Liver (tissue), 9 donors: ENCODE data around the gene RECK. TPM values are rescaled to one million over a fixed set of nuclear protein-coding genes. Genes with fewer than 3 reads are reported as not detected.

Experiments
- DNase-seq: peaks from one replicate; pipeline ENCODE4 v3.0.0-alpha.2; 2017; ENCODE audit warnings: low spot score
- H3K27ac ChIP-seq, 2 donors: one replicate each; pipeline ENCODE4 v1.7.0; 2013; ENCODE audit warnings: inconsistent platforms in 2 of 2, low read length in 2 of 2, control low read depth in 1 of 2, low read depth in 1 of 2, mild to moderate bottlenecking in 1 of 2
- H3K27me3 ChIP-seq, 4 donors: one replicate each; pipeline versions ENCODE4 v1.6.1 to v1.7.0; 2013; ENCODE audit warnings: low read length in 3 of 4, inconsistent platforms in 1 of 4, mild to moderate bottlenecking in 1 of 4, moderate library complexity in 1 of 4; ENCODE audit not compliant: control insufficient read depth in 4 of 4, insufficient read depth in 4 of 4
- H3K36me3 ChIP-seq, 4 donors: one replicate each; pipeline versions ENCODE4 v1.6.1 to v1.7.0; 2013; ENCODE audit warnings: low read length in 3 of 4, mild to moderate bottlenecking in 3 of 4, low read depth in 1 of 4, moderate library complexity in 1 of 4; ENCODE audit not compliant: control insufficient read depth in 4 of 4, insufficient read depth in 3 of 4
- H3K4me1 ChIP-seq, 4 donors: one replicate each; pipeline versions ENCODE4 v1.6.1 to v1.7.0; 2013; ENCODE audit warnings: low read length in 3 of 4, mild to moderate bottlenecking in 3 of 4, moderate library complexity in 1 of 4; ENCODE audit not compliant: control insufficient read depth in 4 of 4, insufficient read depth in 4 of 4
- H3K4me3 ChIP-seq, 3 donors: one replicate each; pipeline versions ENCODE4 v1.6.1 to v1.7.0; 2013; ENCODE audit warnings: low read length in 3 of 3, control low read depth in 1 of 3, low read depth in 1 of 3, mild to moderate bottlenecking in 1 of 3
- H3K9ac ChIP-seq, 2 donors: one replicate each; pipeline ENCODE4 v1.7.0; 2013; ENCODE audit warnings: low read length in 2 of 2, mild to moderate bottlenecking in 2 of 2, moderate library complexity in 2 of 2, control low read depth in 1 of 2, low read depth in 1 of 2
- H3K9me3 ChIP-seq, 4 donors: one replicate each; pipeline versions ENCODE4 v1.6.1 to v1.7.0; 2013; ENCODE audit warnings: low read length in 3 of 4; ENCODE audit not compliant: control insufficient read depth in 4 of 4
- FOXA1 ChIP-seq: IDR thresholded peaks from 2 replicates; pipeline ENCODE4 v1.6.1; 2016; ENCODE audit warnings: antibody characterized with exemption
- FOXA2 ChIP-seq: IDR thresholded peaks from 2 replicates; pipeline ENCODE4 v1.6.1; 2016; ENCODE audit warnings: antibody characterized with exemption
- HNF4A ChIP-seq, 2 donors: conservative IDR thresholded peaks; 2 replicates each; pipeline ENCODE4 v1.6.1; 2016; ENCODE audit warnings: antibody characterized with exemption in 2 of 2, mild to moderate bottlenecking in 2 of 2
- HNF4G ChIP-seq: IDR thresholded peaks from 2 replicates; pipeline ENCODE4 v1.6.1; 2016; ENCODE audit warnings: antibody characterized with exemption
- NR2F2 ChIP-seq: IDR thresholded peaks from 2 replicates; pipeline ENCODE4 v1.6.1; 2016; ENCODE audit warnings: antibody characterized with exemption
- RAD21 ChIP-seq, 2 donors: IDR thresholded peaks; 2 replicates each; pipeline ENCODE4 v1.6.1; 2016; ENCODE audit warnings: antibody characterized with exemption in 2 of 2, mild to moderate bottlenecking in 2 of 2
- TAF1 ChIP-seq: conservative IDR thresholded peaks from 2 replicates; pipeline ENCODE4 v1.6.1; 2016; ENCODE audit warnings: antibody characterized with exemption, mild to moderate bottlenecking
- WGBS: extraction: QIAGEN DNeasy Blood & Tissue Kit; methylation state at CpG from one replicate; pipeline ENCODE4 v1.1.7; 2013; 5-methylcytosine and 5-hydroxymethylcytosine counted together
- polyA plus RNA-seq, 2 donors: library from polyadenylated mRNA; stranded (reverse) in 1 of 2; unstranded in 1 of 2; fragments of 200-250 nt in 1 of 2; fragments of >200 nt in 1 of 2; fragmentation: Nextera tagmentation in 1 of 2; extraction: Ambion mirVana in 1 of 2; gene quantifications; one replicate each; pipeline versions ENCODE4 v1.2.1 to v1.2.3, GENCODE V29; 2013 to 2015
- total RNA-seq, 2 donors: library from RNA; depleted of rRNA; stranded (reverse); fragments of >200 nt; gene quantifications; one replicate each; pipeline ENCODE4 v1.2.3, GENCODE V29; 2014
- TF ChIP-seq, protein P1 (sequence below): fragments of 150-350 bp; IDR thresholded peaks from 2 replicates; pipeline ENCODE4 v1.5.1; 2017; ENCODE audit warnings: improper control_type of control experiment, low read depth, low read length; ENCODE audit not compliant: missing input control
- TF ChIP-seq, protein P2 (sequence below): IDR thresholded peaks from 2 replicates; pipeline ENCODE4 v1.6.1; 2016; ENCODE audit warnings: antibody characterized with exemption
- TF ChIP-seq, protein P3 (sequence below): IDR thresholded peaks from 2 replicates; pipeline ENCODE4 v1.6.1; 2016; ENCODE audit warnings: antibody characterized with exemption
- TF ChIP-seq, protein P4 (sequence below): IDR thresholded peaks from 2 replicates; pipeline ENCODE4 v1.6.1; 2016; ENCODE audit warnings: antibody characterized with exemption, mild to moderate bottlenecking
- donor health status: healthy.
- donor health status: healthy.
- donor health status: healthy.
- donor health status: healthy.
- donor health status: healthy.

RECK gene
- total and polyA plus RNA-seq, 4 donors = 2.1 to 3.5 (median 2.3) TPM

DNA sequence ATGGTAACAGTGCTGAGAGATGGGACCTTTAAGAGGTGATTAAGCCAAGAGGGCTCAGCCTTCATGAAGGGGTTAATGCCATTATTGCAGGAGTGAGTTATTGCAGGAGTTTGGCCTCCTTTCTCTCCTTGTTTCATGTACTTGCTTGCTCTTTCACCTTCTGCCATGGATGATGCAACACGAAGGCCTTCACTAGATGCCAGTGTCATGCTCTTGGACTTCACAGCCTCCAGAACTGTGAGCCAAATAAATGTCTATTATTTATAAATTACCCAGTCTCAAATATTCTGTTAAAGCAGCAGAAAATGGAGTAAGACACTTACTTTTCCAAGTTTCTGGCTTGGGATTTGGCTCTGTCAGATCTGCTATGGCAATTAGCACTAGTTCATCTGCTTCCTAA, 38.4 kb upstream of the RECK start:
- no peaks in the 10 kb centered on the region for H3K36me3 ChIP-seq
- no peak overlapping the region for H3K4me3 ChIP-seq
- TF ChIP-seq TAF1 = no peak
- TF ChIP-seq, protein P1, sequence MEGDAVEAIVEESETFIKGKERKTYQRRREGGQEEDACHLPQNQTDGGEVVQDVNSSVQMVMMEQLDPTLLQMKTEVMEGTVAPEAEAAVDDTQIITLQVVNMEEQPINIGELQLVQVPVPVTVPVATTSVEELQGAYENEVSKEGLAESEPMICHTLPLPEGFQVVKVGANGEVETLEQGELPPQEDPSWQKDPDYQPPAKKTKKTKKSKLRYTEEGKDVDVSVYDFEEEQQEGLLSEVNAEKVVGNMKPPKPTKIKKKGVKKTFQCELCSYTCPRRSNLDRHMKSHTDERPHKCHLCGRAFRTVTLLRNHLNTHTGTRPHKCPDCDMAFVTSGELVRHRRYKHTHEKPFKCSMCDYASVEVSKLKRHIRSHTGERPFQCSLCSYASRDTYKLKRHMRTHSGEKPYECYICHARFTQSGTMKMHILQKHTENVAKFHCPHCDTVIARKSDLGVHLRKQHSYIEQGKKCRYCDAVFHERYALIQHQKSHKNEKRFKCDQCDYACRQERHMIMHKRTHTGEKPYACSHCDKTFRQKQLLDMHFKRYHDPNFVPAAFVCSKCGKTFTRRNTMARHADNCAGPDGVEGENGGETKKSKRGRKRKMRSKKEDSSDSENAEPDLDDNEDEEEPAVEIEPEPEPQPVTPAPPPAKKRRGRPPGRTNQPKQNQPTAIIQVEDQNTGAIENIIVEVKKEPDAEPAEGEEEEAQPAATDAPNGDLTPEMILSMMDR = no peak
- TF ChIP-seq, protein P2, sequence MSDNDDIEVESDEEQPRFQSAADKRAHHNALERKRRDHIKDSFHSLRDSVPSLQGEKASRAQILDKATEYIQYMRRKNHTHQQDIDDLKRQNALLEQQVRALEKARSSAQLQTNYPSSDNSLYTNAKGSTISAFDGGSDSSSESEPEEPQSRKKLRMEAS = no peak
- TF ChIP-seq RAD21 (IDR thresholded peaks at IDR 0.05) = no peak
- no peak for TF ChIP-seq HNF4A (conservative IDR thresholded peaks at IDR 0.05)
- TF ChIP-seq NR2F2 = no peak
- TF ChIP-seq, protein P3, sequence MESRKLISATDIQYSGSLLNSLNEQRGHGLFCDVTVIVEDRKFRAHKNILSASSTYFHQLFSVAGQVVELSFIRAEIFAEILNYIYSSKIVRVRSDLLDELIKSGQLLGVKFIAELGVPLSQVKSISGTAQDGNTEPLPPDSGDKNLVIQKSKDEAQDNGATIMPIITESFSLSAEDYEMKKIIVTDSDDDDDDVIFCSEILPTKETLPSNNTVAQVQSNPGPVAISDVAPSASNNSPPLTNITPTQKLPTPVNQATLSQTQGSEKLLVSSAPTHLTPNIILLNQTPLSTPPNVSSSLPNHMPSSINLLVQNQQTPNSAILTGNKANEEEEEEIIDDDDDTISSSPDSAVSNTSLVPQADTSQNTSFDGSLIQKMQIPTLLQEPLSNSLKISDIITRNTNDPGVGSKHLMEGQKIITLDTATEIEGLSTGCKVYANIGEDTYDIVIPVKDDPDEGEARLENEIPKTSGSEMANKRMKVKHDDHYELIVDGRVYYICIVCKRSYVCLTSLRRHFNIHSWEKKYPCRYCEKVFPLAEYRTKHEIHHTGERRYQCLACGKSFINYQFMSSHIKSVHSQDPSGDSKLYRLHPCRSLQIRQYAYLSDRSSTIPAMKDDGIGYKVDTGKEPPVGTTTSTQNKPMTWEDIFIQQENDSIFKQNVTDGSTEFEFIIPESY = no peak
- TF ChIP-seq FOXA1 = no peak
- no peak for TF ChIP-seq FOXA2
- no peak for TF ChIP-seq HNF4G
- no peak overlapping the region for H3K27ac ChIP-seq
- no peak overlapping the region for H3K9ac ChIP-seq
- peaks cover 2 to 7% (median 5%) of the 10 kb centered on the region in 4 donors for H3K9me3 ChIP-seq
- 93% methylated on average over 1 of the region's 1 CpG for WGBS
- no peaks in the 10 kb centered on the region for H3K4me1 ChIP-seq
- DNase-seq = no peak
- peaks cover 0 to 6% (median 0%) of the 10 kb centered on the region in 4 donors for H3K27me3 ChIP-seq

DNA sequence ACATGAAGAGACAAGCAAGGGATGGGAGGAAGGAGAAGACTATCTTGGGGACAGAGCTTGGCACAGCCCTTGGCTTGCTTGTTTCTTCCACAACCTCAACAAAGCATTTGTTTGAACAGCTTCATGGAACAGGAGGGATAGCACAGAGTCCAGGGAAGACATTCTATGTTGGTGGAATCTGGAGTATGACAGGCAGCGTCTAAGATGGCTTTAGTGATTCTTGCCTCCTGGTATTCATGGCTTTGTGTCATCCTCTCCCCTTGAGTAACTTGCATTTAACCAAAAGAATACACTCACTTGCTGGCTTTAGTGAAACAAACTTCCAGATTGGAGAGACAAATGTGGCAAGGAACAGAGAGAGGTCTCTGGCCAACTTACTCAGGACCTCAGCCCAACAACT, 30.8 kb upstream of the RECK start:
- peaks cover 0 to 4% (median 0%) of the 10 kb centered on the region in 4 donors for H3K27me3 ChIP-seq
- 69% methylated on average over 1 of the region's 1 CpG for WGBS
- no peak overlapping the region for H3K4me3 ChIP-seq
- TF ChIP-seq HNF4A (conservative IDR thresholded peaks at IDR 0.05) = no peak
- TF ChIP-seq, protein P4, sequence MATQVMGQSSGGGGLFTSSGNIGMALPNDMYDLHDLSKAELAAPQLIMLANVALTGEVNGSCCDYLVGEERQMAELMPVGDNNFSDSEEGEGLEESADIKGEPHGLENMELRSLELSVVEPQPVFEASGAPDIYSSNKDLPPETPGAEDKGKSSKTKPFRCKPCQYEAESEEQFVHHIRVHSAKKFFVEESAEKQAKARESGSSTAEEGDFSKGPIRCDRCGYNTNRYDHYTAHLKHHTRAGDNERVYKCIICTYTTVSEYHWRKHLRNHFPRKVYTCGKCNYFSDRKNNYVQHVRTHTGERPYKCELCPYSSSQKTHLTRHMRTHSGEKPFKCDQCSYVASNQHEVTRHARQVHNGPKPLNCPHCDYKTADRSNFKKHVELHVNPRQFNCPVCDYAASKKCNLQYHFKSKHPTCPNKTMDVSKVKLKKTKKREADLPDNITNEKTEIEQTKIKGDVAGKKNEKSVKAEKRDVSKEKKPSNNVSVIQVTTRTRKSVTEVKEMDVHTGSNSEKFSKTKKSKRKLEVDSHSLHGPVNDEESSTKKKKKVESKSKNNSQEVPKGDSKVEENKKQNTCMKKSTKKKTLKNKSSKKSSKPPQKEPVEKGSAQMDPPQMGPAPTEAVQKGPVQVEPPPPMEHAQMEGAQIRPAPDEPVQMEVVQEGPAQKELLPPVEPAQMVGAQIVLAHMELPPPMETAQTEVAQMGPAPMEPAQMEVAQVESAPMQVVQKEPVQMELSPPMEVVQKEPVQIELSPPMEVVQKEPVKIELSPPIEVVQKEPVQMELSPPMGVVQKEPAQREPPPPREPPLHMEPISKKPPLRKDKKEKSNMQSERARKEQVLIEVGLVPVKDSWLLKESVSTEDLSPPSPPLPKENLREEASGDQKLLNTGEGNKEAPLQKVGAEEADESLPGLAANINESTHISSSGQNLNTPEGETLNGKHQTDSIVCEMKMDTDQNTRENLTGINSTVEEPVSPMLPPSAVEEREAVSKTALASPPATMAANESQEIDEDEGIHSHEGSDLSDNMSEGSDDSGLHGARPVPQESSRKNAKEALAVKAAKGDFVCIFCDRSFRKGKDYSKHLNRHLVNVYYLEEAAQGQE = no peak
- no peaks in the 10 kb centered on the region for H3K9me3 ChIP-seq
- peaks cover 0 to 3% (median 1%) of the 10 kb centered on the region in 4 donors for H3K4me1 ChIP-seq
- no peak for DNase-seq
- no peak overlapping the region for H3K9ac ChIP-seq
- no peak overlapping the region for H3K27ac ChIP-seq
- no peaks in the 10 kb centered on the region for H3K36me3 ChIP-seq
